Activated CD8-positive, alpha-beta memory T cell treated with anti-CD3 and anti-CD28 coated beads for 36 hours (primary cell): ENCODE results near the gene C2CD3. TPM values are rescaled to one million over a fixed set of nuclear protein-coding genes. Genes with fewer than 3 reads are reported as not detected.
"Not testable (repeated sequence)": the region's sequence is repeated elsewhere in the genome, so short reads cannot be mapped to it uniquely, and the experiment has no call there.

Source experiments
- CTCF ChIA-PET: fragments of 350-600 bp; sonication (Branson Sonifier 250); formaldehyde crosslinking; loops from one replicate; lab custom pipeline; 2021; ENCODE audit warnings: antibody characterized with exemption; lab: Charles Lee
- POLR2A ChIA-PET: fragments of 350-600 bp; sonication (Branson Sonifier 250); formaldehyde crosslinking; loops from one replicate; lab custom pipeline; 2021; ENCODE audit warnings: antibody characterized with exemption; lab: Charles Lee
- total RNA-seq, 2 experiments: library from RNA; stranded (reverse); gene quantifications; one replicate each; pipeline ENCODE4 v1.2.3, GENCODE V29; 2021

Gene C2CD3
- total RNA-seq, 2 experiments from 2014 or later, result 34.3 to 35.3 TPM

GRCh38 chr11:74134661-74135060 is 36.1 kb downstream of the C2CD3 start:
- POLR2A ChIA-PET, result no interaction called here
- CTCF ChIA-PET, result interaction anchor here (0.6 to 1.2 kb wide), 3 partner anchors 12 to 220 kb away, joined by 3 to 4 read pairs (median 3); no protein-coding TSS in a partner anchor

GRCh38 chr11:74133436-74133835 is 37.4 kb downstream of the C2CD3 start:
- ChIA-PET CTCF (no interaction called here), POLR2A (no interaction called here)

- ChIA-PET POLR2A (no interaction called here), CTCF (no interaction called here)
These were observed 38.0 kb downstream of the C2CD3 start for GRCh38 chr11:74132833-74133232.

GRCh38 chr11:74129121-74129520 is 41.7 kb downstream of the C2CD3 start:
- CTCF ChIA-PET, POLR2A ChIA-PET: not testable (repeated sequence)

- ChIA-PET CTCF (no interaction called here), POLR2A (no interaction called here)
These were observed 47.8 kb downstream of the C2CD3 start for GRCh38 chr11:74123008-74123448.

- ChIA-PET CTCF (no interaction called here), POLR2A (no interaction called here)
These were observed 49.0 kb downstream of the C2CD3 start for GRCh38 chr11:74121804-74122203.

GRCh38 chr11:74120260-74121035 is 50.4 kb downstream of the C2CD3 start:
- POLR2A ChIA-PET, CTCF ChIA-PET: not testable (repeated sequence)

- ChIA-PET POLR2A (no interaction called here), CTCF (no interaction called here)
These were observed 54.1 kb downstream of the C2CD3 start for GRCh38 chr11:74116719-74117118.

- ChIA-PET POLR2A (no interaction called here), CTCF (no interaction called here)
These were observed 57.9 kb downstream of the C2CD3 start for GRCh38 chr11:74112877-74113276.

- ChIA-PET CTCF (no interaction called here), POLR2A (no interaction called here)
These were observed 64.7 kb downstream of the C2CD3 start for GRCh38 chr11:74106124-74106523.

- ChIA-PET POLR2A (no interaction called here), CTCF (no interaction called here)
These were observed 68.5 kb downstream of the C2CD3 start for GRCh38 chr11:74102321-74102720.

GRCh38 chr11:74100735-74101134 is 70.1 kb downstream of the C2CD3 start:
- POLR2A ChIA-PET, result no interaction called here
- CTCF ChIA-PET, result interaction anchor here (1.8 kb wide), 1 partner anchor 137 kb away, joined by 3 read pairs; no protein-coding TSS in a partner anchor

- ChIA-PET CTCF (interaction anchor here (1.8 kb wide), 1 partner anchor 136 kb away, joined by 3 read pairs; no protein-coding TSS in a partner anchor), POLR2A (no interaction called here)
These were observed 70.6 kb downstream of the C2CD3 start for GRCh38 chr11:74100231-74100630.

GRCh38 chr11:74097686-74098237 is 73.0 kb downstream of the C2CD3 start:
- POLR2A ChIA-PET, result no interaction called here
- CTCF ChIA-PET, result no interaction called here

GRCh38 chr11:74094393-74094792 is 76.4 kb downstream of the C2CD3 start:
- ChIA-PET POLR2A (interaction anchor here (0.5 kb wide), 1 partner anchor 330 kb away, joined by 5 read pairs; no protein-coding TSS in a partner anchor), CTCF (no interaction called here)

GRCh38 chr11:74092425-74092824 is 78.4 kb downstream of the C2CD3 start:
- CTCF ChIA-PET, result no interaction called here

GRCh38 chr11:74091549-74091948 is 79.3 kb downstream of the C2CD3 start:
- ChIA-PET POLR2A (no interaction called here), CTCF (interaction anchor here (1.4 kb wide), 1 partner anchor 128 kb away, joined by 3 read pairs; no protein-coding TSS in a partner anchor)

More at GRCh38 chr11:74092425-74092824, 78.4 kb downstream of the C2CD3 start:
- POLR2A ChIA-PET, result no interaction called here

- POLR2A ChIA-PET, result no interaction called here
- CTCF ChIA-PET, result interaction anchor here (1.4 kb wide), 1 partner anchor 127 kb away, joined by 3 read pairs; no protein-coding TSS in a partner anchor
These were observed 80.1 kb downstream of the C2CD3 start for GRCh38 chr11:74090701-74091100.

GRCh38 chr11:74086242-74086884 is 84.4 kb downstream of the C2CD3 start:
- ChIA-PET CTCF (no interaction called here), POLR2A (no interaction called here)

GRCh38 chr11:74085542-74085892 is 85.3 kb downstream of the C2CD3 start:
- POLR2A ChIA-PET, result no interaction called here
- CTCF ChIA-PET, result no interaction called here
